GM21723 (cell line): ENCODE results near the gene SLIT3.
"Not testable (repeated sequence)": the region's sequence is repeated elsewhere in the genome, so short reads cannot be mapped to it uniquely, and the experiment has no call there.

Source experiments
- ATAC-seq: cut with Tn5 transposase; IDR thresholded peaks from one replicate; pipeline ENCODE4 v1.9.1; 2021; ENCODE audit warnings: mild to moderate bottlenecking, moderate library complexity; ENCODE audit not compliant: unreplicated experiment

Gene SLIT3

GRCh38 chr5:169151051-169151805 lies 149.7 kb downstream of the SLIT3 start:
- ATAC-seq, result no peak

- no peak for ATAC-seq
Observed at GRCh38 chr5:169150108-169150507, 150.8 kb downstream of the SLIT3 start.

GRCh38 chr5:169149317-169149716 lies 151.6 kb downstream of the SLIT3 start:
- ATAC-seq, result no peak

- no peak for ATAC-seq
Observed at GRCh38 chr5:169148138-169148740, 152.7 kb downstream of the SLIT3 start.

- ATAC-seq, result no peak
Observed at GRCh38 chr5:169147534-169147933, 153.4 kb downstream of the SLIT3 start.

GRCh38 chr5:169146158-169146557 lies 154.8 kb downstream of the SLIT3 start:
- ATAC-seq, result no peak

- ATAC-seq, result no peak
Observed at GRCh38 chr5:169142264-169142970, 158.5 kb downstream of the SLIT3 start.

- not testable (repeated sequence) for ATAC-seq
Observed at GRCh38 chr5:169140215-169140614, 160.7 kb downstream of the SLIT3 start.

GRCh38 chr5:169139480-169140050 lies 161.4 kb downstream of the SLIT3 start:
- no peak for ATAC-seq

GRCh38 chr5:169133531-169133930 lies 167.4 kb downstream of the SLIT3 start:
- ATAC-seq, result no peak

GRCh38 chr5:169132302-169132660 lies 168.7 kb downstream of the SLIT3 start:
- no peak for ATAC-seq

- no peak for ATAC-seq
Observed at GRCh38 chr5:169131616-169132301, 169.2 kb downstream of the SLIT3 start.

- ATAC-seq, result no peak
Observed at GRCh38 chr5:169128679-169129078, 172.3 kb downstream of the SLIT3 start.

- no peak for ATAC-seq
Observed at GRCh38 chr5:169127431-169127830, 173.5 kb downstream of the SLIT3 start.

- ATAC-seq, result no peak
Observed at GRCh38 chr5:169126481-169127021, 174.4 kb downstream of the SLIT3 start.

- ATAC-seq, result no peak
Observed at GRCh38 chr5:169125571-169125970, 175.4 kb downstream of the SLIT3 start.

GRCh38 chr5:169122951-169123350 lies 178.0 kb downstream of the SLIT3 start:
- ATAC-seq, result no peak

- no peak for ATAC-seq
Observed at GRCh38 chr5:169121630-169122420, 179.1 kb downstream of the SLIT3 start.

GRCh38 chr5:169119288-169120048 lies 181.5 kb downstream of the SLIT3 start:
- ATAC-seq, result no peak
